AG04449 (cell line): Measurements from ENCODE around the gene DAB2IP.

Experiments used
- CTCF ChIA-PET: fragments of 350-600 bp; formaldehyde crosslinking; extraction: SDS; loops from one replicate; lab custom pipeline; 2021; ENCODE audit warnings: antibody characterized with exemption; lab: Yijun Ruan, JAX
- POLR2A ChIA-PET: fragments of 400-600, 350-600 bp; formaldehyde crosslinking; extraction: SDS; loops from one replicate; lab custom pipeline; 2020; ENCODE audit warnings: antibody characterized with exemption, inconsistent platforms; lab: Yijun Ruan, JAX
- DNase-seq: peaks from one replicate; pipeline ENCODE4 v3.0.0-alpha.2; 2010; ENCODE audit warnings: low read depth, low spot score
- H3K4me3 ChIP-seq: 2 replicates; pipeline ENCODE4 v1.5.1; 2011; ENCODE audit warnings: low read depth, mild to moderate bottlenecking, control low read depth, low read length
- CTCF ChIP-seq: IDR thresholded peaks from one replicate; pipeline ENCODE4 v1.5.1; 2011; ENCODE audit warnings: mild to moderate bottlenecking, moderate library complexity, low read length, control low read depth, inconsistent platforms; ENCODE audit not compliant: insufficient read depth; ENCODE audit errors: missing control alignments

The DAB2IP gene

DNA sequence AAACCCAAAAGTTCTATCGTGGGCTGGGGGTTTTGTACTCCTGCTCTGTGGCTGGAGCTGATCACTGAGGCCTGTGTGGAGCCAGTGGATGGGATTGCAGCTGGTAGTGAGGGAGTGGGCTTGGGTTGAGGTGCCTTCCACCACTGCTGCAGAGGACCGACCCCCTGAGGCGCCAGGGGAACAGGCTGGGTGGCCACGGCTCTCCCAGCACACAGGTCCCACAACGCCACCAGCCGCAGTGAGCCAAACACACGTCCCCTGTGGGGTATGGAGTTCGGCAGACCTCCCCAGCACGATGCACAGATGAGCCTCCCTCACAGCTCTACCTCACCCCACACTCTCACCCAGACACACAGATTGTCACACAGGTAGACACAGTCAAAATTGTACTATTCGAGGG, 109.1 kb downstream of the DAB2IP start:
- no peak for TF ChIP-seq CTCF
- ChIA-PET POLR2A (no interaction called here), CTCF (no interaction called here)
- DNase-seq = no peak
- no peak overlapping the region for H3K4me3 ChIP-seq

- TF ChIP-seq CTCF = no peak
- POLR2A ChIA-PET = no interaction called here
- CTCF ChIA-PET = no interaction called here
- DNase-seq = no peak
- H3K4me3 ChIP-seq = no peak overlapping the region
Observed at GRCh38 chr9:121763131-121763530, 111.7 kb downstream of the DAB2IP start.

GRCh38 chr9:121763561-121764370, 112.3 kb downstream of the DAB2IP start:
- ChIA-PET POLR2A (no interaction called here), CTCF (no interaction called here)
- no peak for DNase-seq
- TF ChIP-seq CTCF = no peak
- H3K4me3 ChIP-seq = no peak overlapping the region

GRCh38 chr9:121764371-121764730, 112.9 kb downstream of the DAB2IP start:
- no peak for TF ChIP-seq CTCF
- DNase-seq = no peak
- CTCF ChIA-PET = interaction anchor here (1.6 kb wide), 1 partner anchor 30 kb away, joined by 4 read pairs; no protein-coding TSS in a partner anchor
- no peak overlapping the region for H3K4me3 ChIP-seq
- POLR2A ChIA-PET = no interaction called here

DNA sequence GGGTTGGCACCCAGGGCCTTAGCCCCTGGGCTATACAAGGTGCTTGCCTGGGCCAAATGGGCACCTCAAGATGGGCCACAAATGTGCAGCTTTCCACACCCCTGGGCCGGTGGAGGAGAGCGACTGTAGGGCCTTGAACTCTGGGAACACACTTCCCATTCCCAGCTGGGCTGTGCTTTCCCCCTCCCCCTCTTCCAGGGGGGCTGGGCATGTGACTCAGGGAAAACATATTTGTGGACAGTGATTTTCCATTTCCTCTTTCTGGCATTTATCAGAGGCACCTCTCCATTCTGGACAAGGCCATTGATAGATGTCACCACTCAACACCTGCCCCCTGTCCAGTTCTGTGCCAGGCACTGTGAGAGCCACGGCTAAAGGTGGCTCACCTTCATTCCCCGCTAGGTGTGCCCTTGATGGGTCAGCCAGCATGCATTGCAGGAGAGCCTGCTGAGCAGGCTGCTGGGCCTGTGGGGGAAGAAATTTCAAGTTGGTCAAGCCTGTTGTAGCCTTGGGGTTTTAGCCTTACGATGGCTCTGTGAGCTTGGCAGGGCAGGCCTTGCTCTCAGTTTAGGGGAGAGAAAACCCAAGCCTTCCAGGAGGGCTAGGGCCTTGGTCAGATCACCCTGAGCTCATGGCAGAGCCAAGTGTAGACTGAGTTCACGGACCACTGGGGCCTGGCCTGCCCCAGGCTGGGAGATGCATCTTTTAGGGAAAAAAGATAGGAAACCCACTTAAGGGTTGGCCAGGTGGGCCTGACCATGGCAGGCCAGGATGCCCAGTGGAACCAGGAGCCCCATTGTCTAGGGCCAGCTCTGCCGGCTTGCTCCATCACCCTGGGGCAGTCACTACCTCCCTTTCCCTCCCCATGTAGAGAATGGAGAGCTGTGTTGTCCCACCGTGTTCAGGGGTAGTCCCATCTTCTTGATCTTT, 113.9 kb downstream of the DAB2IP start:
- POLR2A ChIA-PET = no interaction called here

More for the DNA sequence above, 113.9 kb downstream of the DAB2IP start:
- no peak for TF ChIP-seq CTCF
- no peak for DNase-seq
- CTCF ChIA-PET = interaction anchor here (0.7 to 1.6 kb wide), 5 partner anchors 13 to 219 kb away, joined by 3 to 6 read pairs (median 3); no protein-coding TSS in a partner anchor
- no peak overlapping the region for H3K4me3 ChIP-seq
